ENCODE measurements around the gene CNGA2. TPM values are rescaled to one million over a fixed set of nuclear protein-coding genes. Genes with fewer than 3 reads are reported as not detected.

The CNGA2 gene
- total RNA-seq, 1 donor from 2014 or later: not detected

DNA sequence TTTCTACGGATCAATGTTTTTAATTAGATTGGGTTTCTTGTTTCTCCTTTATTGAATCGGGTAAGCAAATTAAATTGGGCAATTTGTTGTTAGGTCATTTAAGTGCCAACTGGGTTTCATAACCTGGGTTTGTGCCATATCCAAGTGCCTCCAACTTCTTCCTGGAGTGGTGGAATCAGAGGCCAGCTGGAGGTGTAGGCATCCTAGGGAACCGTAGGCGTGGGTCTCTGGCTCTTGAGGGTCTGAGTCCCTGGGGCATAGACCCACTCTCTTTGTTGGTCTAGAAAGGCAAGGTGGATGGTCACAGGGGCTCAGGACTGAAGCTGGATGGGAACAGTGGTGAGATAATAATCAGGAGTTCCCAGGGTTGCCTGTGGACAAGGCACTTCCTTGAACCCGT is 18.3 kb downstream of the CNGA2 start:
- DNase-seq (ENCODE audit: low read depth): no peak

DNA sequence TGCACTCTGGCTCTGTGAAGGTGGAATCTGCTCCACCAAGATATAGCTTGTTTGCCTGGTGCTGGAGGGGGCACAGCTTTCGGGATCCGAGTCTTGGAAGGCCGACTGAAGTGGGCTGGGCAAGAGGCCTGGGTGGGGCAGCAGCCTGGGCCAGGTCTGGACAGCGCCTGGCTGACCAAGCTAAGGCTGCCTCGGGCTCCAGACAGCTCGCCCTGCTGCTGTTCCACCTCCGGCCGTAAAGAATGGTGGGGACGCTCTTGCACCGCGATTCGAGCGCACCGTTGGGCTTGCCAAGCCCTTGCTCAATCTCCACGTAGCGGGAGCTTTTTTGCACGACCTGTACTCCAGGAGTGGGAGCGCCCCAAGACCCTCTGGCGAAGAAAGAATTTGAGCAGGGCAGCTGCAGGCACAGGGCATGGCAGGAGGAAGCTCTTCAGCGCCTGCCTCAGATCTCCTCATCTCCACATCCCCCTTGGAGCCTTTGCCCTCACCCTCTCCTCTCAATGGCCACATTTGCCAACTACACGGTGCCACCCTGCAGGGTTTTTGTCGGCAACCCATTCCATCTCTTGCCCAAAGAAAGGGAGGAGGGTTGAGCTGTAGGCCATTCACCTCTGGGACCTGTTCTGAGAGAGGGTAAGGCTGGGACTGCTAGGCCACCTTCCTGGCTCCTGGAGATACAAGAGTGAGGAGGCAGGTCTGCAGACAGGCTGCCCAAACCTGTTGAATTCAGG is 18.9 kb downstream of the CNGA2 start:
- peak; percentile 8 for DNase-seq (ENCODE audit: low read depth)

DNA sequence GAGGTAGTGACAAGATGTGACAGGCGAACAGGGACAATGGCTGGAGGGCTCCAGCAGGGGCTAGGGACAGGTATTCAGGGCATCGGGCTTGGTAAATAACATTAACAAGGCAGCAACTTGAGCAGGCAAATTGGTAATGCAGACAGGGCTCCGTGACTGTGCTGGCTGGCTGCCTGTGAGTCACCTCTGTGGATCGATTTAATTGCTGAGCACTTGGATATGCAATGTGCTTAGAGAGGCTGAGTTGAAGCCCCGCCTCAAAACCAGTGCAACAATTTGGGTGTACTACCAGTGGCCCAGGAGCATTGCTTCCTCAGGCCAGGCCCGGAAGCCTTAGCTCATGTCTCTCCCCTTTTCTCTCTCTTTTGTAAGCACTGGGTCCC is 19.5 kb downstream of the CNGA2 start:
- peak; percentile 26 for DNase-seq (ENCODE audit: low read depth)

DNA sequence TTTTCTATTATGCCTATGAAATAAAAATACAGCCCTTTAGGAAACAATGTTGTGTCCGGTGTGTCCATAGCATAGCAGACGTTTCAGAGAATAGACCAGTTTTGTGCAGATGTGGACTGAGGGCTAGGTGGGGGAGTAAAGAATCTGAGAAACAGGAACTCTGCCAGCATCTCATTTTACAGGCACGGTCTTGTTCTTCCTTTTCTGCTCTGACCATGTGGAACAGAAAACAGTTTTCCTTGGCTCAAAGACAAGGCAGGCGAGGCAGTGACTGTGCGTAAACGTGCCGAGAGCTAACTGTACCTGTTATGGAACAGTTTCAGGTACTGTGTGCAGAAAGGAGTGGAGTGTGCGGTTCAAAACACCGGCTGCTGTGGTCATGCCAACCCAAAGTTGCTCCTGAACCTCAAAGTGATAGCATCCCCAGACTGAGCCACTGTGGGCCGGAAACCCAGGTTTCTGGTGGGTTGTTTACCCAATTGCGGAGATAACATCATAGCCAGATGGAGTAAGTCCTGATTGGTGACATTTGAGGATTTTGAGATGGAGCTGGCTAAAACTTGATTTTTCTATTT is 20.2 kb downstream of the CNGA2 start:
- DNase-seq (ENCODE audit: low read depth): no peak

DNA sequence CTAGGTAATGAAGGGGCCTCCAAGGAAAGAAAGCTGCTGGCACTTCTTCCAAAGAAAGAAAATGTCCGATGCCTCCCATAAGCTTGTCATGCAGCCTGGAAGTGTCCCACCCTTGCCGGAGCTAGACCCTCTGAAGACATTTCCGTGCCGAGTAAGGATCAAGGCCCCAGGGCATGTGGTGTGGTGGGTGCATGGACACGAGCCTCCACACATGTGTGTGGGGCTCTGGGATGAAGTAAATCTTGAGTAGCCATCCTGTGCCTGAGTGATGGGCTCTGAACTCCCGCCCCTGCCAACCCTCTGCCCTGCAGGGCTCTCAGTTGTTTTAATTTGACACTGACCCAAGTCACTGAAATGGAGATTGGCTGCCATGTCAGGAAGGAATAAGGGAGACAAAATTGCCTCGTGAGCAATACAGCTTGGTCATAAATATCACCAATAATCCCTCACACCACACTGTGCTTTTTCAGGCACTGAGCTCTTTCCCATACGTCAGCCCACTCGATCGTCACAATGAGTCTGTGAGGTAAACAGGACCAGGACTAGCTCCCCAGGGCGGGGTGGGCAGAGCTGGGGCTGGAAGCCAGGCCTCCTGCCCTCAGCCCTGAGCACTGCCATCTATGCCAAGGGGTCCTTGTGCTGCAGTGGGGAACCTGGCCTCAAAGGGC is 24.6 kb downstream of the CNGA2 start:
- DNase-seq (ENCODE audit: low read depth): no peak

DNA sequence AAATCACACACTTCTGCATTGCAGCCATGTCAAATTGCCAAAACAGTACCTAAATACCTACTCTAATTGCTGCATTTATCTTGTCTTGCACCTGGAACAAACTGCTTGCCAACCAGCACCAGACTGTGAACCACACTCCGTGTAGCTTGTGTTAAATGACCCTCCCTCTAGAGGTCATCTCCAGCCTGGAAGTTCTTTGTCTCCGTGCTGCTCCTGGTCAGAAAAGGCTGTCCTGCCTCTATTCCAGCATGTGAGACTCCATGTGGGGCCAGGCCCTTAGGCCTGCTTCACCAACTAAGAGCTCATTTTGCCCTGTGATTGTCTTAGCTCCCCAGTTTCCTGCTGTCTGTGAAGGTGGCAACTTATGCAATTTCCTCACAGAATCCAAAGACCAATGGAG is 28.3 kb downstream of the CNGA2 start:
- DNase-seq (ENCODE audit: low read depth): no peak

DNA sequence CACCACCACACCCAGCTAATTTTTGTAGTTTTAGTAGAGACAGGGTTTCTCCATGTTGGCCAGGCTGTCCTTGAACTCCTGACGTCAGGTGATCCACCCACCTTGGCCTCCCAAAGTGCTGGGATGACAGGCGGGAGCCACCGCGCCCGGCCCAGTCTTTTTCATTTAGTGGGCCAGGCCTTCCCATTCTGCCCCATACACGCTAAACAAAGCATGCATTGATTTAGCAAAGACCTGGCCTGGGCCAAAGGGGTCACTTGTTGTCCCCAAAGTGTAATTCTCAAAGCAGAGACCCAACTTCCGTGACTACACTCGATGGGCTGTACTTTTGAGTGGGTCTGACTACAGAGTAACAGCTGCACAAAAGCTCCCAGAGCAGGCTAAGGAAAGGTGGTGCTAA is 29.2 kb downstream of the CNGA2 start:
- no peak for DNase-seq (ENCODE audit: low read depth)

DNA sequence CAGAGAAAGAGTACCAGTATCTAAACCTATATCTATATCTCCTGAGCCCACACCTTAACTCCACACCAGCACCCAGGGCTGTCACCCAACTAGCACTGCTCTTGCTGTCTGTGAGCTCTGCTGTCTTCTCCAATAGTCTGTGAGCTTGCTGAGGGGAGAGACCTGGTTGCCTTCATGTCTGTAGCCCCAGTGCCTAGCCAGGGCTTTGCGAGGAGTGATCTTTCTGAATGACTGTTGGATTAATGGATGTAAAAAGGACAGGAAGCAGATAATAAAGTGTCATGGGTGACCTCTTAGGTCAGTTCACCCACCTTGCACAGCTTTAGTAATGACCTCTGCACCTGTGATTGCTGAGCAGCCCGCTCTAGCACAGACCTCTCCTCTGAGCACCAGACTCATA is 30.5 kb downstream of the CNGA2 start:
- DNase-seq (ENCODE audit: low read depth): no peak

DNA sequence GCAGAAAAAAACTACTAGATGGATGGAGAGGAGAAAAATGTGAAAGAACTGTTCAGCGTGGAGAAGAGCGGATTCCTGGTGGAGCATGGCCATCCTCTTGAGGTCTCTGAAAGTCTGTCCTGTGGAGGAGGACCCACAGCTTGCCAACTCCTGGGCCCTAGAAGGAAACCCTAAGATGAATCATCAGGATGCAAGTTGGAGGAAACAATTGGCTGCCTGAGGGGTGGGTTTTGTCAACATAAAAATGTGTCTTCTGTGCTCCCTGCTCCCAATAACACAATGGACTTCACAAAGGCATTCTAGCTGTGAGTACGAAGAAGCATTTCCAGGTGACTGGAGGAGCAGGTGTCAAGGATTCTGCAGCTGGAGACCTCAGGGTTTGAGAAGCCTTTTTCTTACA is 37.2 kb downstream of the CNGA2 start:
- no peak for DNase-seq (ENCODE audit: low read depth)

DNA sequence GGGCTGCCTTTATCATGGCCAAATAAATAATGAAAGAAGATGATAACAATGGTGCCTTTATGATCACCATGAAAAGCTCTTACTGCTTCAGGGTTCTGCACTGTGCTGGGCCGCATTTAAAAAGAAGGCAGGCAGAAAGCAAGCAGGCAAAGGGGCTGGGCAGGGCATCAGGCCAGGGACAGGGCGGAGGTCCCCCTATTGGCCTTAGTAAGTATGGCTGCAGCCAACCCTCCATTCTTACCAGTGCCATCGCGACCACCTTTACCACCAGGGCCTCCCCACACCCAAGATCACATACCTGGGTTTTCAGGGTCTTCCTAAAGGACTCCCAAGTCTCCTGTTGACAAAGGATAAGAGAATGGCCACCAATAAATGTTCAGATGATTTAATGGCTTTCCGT is 38.9 kb downstream of the CNGA2 start:
- DNase-seq (ENCODE audit: low read depth): no peak

DNA sequence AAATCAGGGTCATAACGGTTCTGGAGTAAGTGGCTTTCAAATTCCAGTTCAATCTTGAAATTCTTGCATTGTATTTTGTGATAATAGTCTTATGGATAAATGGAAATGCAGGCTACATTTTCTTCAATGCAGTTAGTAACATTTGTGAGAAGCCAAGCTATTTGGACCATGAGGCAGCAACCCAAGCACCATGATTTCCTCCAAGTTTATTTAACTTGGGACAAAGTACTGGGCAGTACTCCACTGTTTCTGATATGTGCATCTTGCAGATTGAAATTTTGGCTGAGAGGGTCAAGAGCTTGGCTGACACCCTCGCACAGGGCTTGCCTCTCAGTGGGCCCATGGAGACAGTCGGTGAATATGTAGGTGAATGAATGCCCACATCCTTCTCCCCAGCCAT is 39.9 kb downstream of the CNGA2 start:
- no peak for DNase-seq (ENCODE audit: low read depth)

DNA sequence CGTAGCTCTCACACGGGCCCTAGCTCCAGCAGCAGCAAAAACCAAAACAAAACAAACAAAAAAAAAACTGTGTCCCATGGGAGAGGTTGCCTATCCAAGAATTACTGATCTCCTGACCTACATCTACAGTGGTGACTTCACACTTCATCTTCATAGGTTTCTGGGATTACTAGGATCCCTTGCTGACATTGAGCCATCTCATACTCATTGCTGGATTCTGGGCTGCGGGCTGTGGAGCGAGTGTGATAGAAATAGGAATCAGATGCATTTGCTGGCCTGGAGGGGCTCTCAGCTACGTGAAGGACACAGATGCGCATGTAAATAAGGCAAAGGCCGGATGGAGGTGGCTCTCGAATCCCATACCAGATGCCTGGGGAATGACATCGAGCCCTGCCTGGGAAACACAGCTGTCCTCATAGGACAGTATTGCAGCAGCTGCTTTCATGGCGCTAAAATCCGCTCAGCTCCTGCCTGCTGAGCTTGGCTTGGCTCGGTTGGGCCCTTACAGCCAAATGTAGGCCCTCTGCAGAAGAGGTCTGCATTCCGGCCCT is 41.7 kb downstream of the CNGA2 start:
- DNase-seq (ENCODE audit: low read depth): no peak

DNA sequence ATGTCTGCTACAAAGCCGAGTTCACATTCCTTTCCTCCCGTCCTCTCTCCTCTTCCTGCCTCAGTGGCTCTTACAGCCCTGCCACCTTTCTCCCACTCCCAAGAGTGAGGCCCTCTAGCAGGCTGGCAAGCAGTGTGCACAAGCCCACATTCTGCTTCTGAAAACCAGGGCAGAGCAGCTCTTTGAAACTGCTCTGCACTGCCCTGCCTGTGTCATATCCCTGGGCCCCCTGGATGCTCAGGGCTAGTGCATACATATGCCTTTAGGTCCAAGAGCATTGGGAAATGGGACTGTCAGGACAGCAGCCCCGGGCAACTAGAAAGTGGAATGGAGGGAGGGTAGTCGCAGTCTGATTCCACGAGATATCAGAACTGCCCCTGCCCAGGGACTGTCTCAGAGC is 42.4 kb downstream of the CNGA2 start:
- DNase-seq (ENCODE audit: low read depth): no peak

DNA sequence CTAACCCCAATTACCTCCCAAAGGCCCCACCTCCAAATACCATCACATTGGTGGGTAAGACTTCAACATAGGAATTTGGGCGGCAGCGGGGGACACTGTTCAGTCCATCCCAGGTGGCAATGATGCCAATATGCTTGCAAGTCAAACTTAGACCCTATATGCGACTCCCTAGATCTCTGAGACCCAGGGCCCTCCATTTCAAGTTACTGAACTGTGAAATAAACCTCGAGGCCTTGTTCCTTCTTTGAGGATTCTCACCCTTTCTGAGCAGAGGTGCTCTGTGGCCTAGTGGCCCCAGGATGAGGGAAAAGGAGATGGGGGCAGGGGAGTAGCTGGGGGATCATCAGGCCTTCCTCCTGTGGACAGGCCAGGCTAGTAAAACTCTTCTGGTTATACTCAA is 44.7 kb downstream of the CNGA2 start:
- DNase-seq (ENCODE audit: low read depth): no peak

DNA sequence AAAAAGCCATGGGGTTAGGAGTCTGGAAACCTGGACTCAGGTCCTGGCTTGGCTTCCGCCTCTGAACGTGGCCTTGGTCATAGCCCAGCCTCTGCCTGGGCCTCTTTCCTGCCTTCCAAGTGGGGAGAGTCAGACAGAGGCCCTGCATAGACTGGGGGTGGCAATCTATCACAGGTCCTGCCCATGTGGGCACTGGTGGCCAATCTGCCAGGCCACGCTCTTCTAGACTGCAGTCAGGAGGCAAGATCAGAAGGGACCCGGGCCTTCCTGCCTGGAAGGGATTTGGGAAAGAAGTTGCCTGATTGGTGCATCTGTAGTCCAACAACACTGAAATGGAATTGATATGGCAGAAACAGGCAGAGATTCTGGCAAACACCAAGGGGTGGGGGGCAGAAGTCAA is 46.1 kb downstream of the CNGA2 start:
- DNase-seq (ENCODE audit: low read depth): no peak

DNA sequence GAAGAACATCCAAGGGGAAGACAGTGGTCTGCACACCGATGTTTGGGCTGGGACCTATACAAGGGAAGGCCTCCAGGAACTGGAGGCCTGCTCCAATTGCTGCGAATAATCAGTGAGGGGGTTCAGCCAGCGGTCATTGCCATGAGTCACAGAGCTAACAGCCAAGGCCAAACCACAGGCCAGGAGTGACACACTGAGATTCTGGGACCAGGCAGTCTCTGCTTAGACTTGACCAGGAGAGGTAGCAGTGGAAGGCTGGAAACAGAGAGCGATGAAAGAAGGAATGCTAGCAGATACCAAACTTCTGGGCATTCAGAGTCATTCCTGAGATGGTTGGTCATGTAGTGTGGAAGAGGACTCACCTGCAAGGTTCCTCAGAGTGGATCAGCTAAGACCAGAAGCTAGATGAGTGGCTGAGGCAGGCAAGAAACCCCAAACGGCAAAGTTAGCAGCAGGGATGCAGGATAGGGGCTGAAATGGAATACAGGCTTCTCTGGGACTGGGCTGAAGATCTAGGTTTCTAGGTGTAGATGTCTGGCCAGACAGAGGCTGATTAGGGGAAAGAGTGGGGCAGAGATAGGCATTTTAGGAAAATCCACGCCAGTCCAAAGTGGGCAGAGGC is 54.7 kb downstream of the CNGA2 start:
- peak; percentile 19 for DNase-seq (ENCODE audit: low read depth)

DNA sequence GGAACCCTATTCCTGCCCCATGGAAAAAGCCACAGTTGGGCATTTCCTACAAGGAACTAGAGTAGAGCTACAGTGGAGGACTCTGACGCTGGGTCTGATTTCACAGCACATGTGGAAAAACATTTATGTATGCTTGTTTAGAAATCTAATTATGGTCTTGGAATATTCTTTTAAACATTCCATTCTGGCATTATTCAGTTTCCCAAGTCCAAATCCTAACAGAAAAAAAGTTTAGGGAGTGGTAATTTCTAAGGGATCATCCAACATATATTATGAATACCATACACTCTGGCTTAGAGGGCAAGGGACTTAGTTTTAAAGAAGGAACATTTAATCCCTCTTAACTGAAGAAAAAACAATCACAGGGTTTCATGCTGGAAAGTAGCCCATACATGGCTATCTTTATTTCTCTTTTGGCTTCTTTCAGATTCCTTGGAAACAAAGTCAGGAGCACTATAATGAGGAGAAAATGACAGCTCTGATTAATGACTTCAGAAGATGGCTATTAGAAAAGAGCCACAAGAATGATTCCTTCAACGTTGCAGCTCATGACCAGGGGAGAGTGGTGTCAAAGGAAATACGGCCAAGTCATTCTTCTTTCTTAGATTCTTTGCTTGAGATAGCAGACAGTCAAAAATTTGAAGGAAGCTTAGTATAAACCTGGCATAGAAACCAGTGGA is 56.1 kb downstream of the CNGA2 start:
- DNase-seq (ENCODE audit: low read depth): no peak

DNA sequence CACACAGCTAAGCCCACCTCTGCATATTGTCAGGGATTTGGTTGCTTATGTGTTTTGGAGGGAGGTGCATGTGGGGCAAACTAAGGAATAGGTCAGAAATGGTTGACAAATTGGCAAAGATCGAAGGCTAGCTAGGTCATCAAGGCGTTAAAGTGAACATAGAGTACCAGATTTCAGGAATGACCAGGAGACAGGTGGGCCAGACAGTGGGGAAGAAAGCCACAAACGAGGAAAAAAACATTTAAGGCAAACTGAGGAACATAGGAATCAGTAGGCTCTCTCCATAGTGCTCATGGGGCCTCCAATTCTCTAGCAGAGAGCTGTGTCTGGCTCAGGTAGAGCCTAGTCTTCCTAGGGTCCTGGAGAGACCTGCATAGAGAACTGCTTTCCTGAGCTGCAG is 57.4 kb downstream of the CNGA2 start:
- no peak for DNase-seq (ENCODE audit: low read depth)

DNA sequence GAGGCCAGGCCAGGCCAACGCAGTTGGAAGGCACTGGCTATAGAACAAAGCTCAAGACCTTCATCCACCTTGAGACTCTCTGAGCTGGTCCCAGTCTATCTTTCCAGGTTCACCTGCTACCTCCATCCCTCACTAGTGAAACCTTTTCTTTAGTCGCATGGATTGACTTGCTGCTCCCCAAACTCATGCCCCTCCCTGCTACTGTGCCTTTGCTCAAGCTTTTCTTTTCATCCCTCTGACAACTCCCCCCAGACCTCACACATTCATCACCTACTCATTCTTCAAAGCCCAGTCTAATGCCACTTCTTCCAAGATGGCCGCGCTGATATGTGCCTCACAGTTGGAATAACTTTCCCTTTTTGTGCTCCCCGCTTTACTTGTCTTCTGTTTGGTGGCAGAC is 58.0 kb downstream of the CNGA2 start:
- DNase-seq (ENCODE audit: low read depth): no peak

DNA sequence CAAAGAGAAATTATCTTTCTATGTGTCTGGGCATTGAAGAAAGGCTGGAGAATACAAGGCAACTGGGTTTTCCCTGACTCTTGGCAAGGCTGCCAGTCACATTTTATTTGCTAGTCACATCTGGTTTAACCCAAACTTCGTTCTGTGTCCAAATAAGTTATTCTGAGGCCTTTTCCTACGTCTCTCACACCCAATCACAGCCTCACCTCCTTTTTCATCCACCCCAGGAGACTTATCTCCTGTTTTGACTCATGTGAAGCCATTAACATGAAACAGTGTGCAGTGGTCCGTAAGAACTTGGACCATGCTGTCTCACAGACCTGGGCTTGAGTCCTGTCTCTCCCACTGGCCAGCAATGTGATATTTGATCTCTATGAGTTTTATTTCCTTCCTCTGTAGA is 59.3 kb downstream of the CNGA2 start:
- no peak for DNase-seq (ENCODE audit: low read depth)

Measured in renal cortical epithelial cell (primary cell).